Activated CD8-positive, alpha-beta memory T cell treated with anti-CD3 and anti-CD28 coated beads, Interleukin-2, amount 50 U/mL, for 48 hours (primary cell): ENCODE measurements around the gene NUP98.
"Not testable (repeated sequence)": the region's sequence is repeated elsewhere in the genome, so short reads cannot be mapped to it uniquely, and the experiment has no call there.

ENCODE experiments used
- DNase-seq: peaks from one replicate; pipeline ENCODE4 v3.0.0-alpha.2; 2020

NUP98 gene

GRCh38 chr11:3796346-3796745 lies 1.0 kb downstream of the NUP98 start:
- DNase-seq = no peak

- no peak for DNase-seq
These were observed 1.4 kb downstream of the NUP98 start for GRCh38 chr11:3796002-3796311.

GRCh38 chr11:3795131-3796001 lies 2.0 kb downstream of the NUP98 start:
- peak; percentile 30 for DNase-seq

GRCh38 chr11:3794387-3794786 lies 3.0 kb downstream of the NUP98 start:
- peak; percentile 43 for DNase-seq

- no peak for DNase-seq
These were observed 10.4 kb downstream of the NUP98 start for GRCh38 chr11:3786781-3787428.

- DNase-seq = no peak
These were observed 13.7 kb downstream of the NUP98 start for GRCh38 chr11:3783611-3784010.

GRCh38 chr11:3782963-3783362 lies 14.4 kb downstream of the NUP98 start:
- DNase-seq = no peak

- no peak for DNase-seq
These were observed 15.9 kb downstream of the NUP98 start for GRCh38 chr11:3781423-3781822.

GRCh38 chr11:3775736-3776406 lies 21.5 kb downstream of the NUP98 start:
- DNase-seq = no peak

- DNase-seq = no peak
These were observed 24.2 kb downstream of the NUP98 start for GRCh38 chr11:3773180-3773579.

GRCh38 chr11:3767536-3767935 lies 29.8 kb downstream of the NUP98 start:
- no peak for DNase-seq

- DNase-seq = not testable (repeated sequence)
These were observed 30.5 kb downstream of the NUP98 start for GRCh38 chr11:3766836-3767235.

- no peak for DNase-seq
These were observed 33.1 kb downstream of the NUP98 start for GRCh38 chr11:3764266-3764665.

GRCh38 chr11:3755151-3755550 lies 42.2 kb downstream of the NUP98 start:
- DNase-seq = no peak

GRCh38 chr11:3753110-3753509 lies 44.2 kb downstream of the NUP98 start:
- no peak for DNase-seq

GRCh38 chr11:3747704-3748103 lies 49.6 kb downstream of the NUP98 start:
- DNase-seq = no peak

- no peak for DNase-seq
These were observed 52.2 kb downstream of the NUP98 start for GRCh38 chr11:3745161-3745560.

GRCh38 chr11:3738723-3739122 lies 58.6 kb downstream of the NUP98 start:
- no peak for DNase-seq

GRCh38 chr11:3738241-3738640 lies 59.1 kb downstream of the NUP98 start:
- DNase-seq = no peak

GRCh38 chr11:3737386-3737933 lies 59.9 kb downstream of the NUP98 start:
- no peak for DNase-seq

GRCh38 chr11:3736816-3737215 lies 60.5 kb downstream of the NUP98 start:
- no peak for DNase-seq

GRCh38 chr11:3735827-3736226 lies 61.5 kb downstream of the NUP98 start:
- no peak for DNase-seq

GRCh38 chr11:3732671-3733436 lies 64.5 kb downstream of the NUP98 start:
- no peak for DNase-seq
